Endothelial cell of umbilical vein (primary cell): Measurements from ENCODE around the gene NGLY1. TPM values are rescaled to one million over a fixed set of nuclear protein-coding genes. Genes with fewer than 3 reads are reported as not detected.

Source experiments
- BruUV-seq: library from RNA; stranded (reverse); fragments of 400-500 nt; replicated peaks from 2 replicates; lab custom pipeline; 2021; lab: Mats Ljungman, UMichigan
- CTCF ChIA-PET: fragments of 300-600, 350-600 bp; sonication (Branson Sonifier 250); formaldehyde crosslinking; loops from one replicate; lab custom pipeline; 2021; ENCODE audit warnings: antibody characterized with exemption, inconsistent platforms; lab: Charles Lee
- POLR2A ChIA-PET: fragments of 300-600, 350-600 bp; sonication (Branson Sonifier 250); formaldehyde crosslinking; loops from one replicate; lab custom pipeline; 2021; ENCODE audit warnings: antibody characterized with exemption, inconsistent platforms; lab: Charles Lee
- DNase-seq: peaks from one replicate; pipeline ENCODE4 v3.0.0-alpha.2; 2011; ENCODE audit warnings: low read depth, low spot score
- FAIRE-seq: peaks from 2 replicates; lab custom pipeline; 2011; peaks lifted over from hg19 to GRCh38; lab: Jason Lieb, UNC
- H2AFZ ChIP-seq: 2 replicates; pipeline ENCODE4 v1.6.0; 2012; ENCODE audit warnings: low read depth, low read length, control low read depth, inconsistent platforms
- H3K27ac ChIP-seq: 2 replicates; pipeline ENCODE4 v1.5.1; 2011; ENCODE audit warnings: low read depth, mild to moderate bottlenecking, control low read depth, low read length, moderate library complexity; ENCODE audit not compliant: insufficient read depth
- H3K27me3 ChIP-seq, 2 experiments: 2 replicates each; pipeline versions ENCODE4 v1.6.0 to v1.6.1; 2011; ENCODE audit warnings: low read length in 2 of 2, mixed read lengths in 1 of 2; ENCODE audit not compliant: control insufficient read depth in 2 of 2, insufficient read depth in 2 of 2
- H3K36me3 ChIP-seq, 2 experiments: 2 replicates in 1 of 2; 3 replicates in 1 of 2; pipeline ENCODE4 v1.5.1; 2011; ENCODE audit warnings: low read length in 2 of 2, mild to moderate bottlenecking in 1 of 2, moderate library complexity in 1 of 2; ENCODE audit not compliant: control insufficient read depth in 2 of 2, insufficient read depth in 2 of 2; ENCODE audit errors: extremely low read depth in 1 of 2
- H3K4me1 ChIP-seq: 3 replicates; pipeline ENCODE4 v1.5.1; 2011; ENCODE audit warnings: mild to moderate bottlenecking, low read length; ENCODE audit not compliant: control insufficient read depth, insufficient read depth; ENCODE audit errors: extremely low read depth
- H3K4me2 ChIP-seq: 2 replicates; pipeline ENCODE4 v1.6.1; 2011; ENCODE audit warnings: low read length, control low read depth, mixed read lengths; ENCODE audit not compliant: insufficient read depth
- H3K4me3 ChIP-seq, 3 experiments: fragments of 200-600 bp in 1 of 3; sonication (generic), shearing (Covaris generic) in 1 of 3; replicated peaks in 1 of 3; 2 replicates each; pipeline ENCODE4 v1.5.1; 2011 to 2016; ENCODE audit warnings: control low read depth in 3 of 3, low read length in 3 of 3, mild to moderate bottlenecking in 2 of 3, inconsistent platforms in 1 of 3, low read depth in 1 of 3, moderate library complexity in 1 of 3; ENCODE audit not compliant: insufficient read depth in 1 of 3
- H3K79me2 ChIP-seq: 2 replicates; pipeline ENCODE4 v1.6.0; 2012; ENCODE audit warnings: low read length, inconsistent platforms; ENCODE audit not compliant: control insufficient read depth, insufficient read depth
- H3K9ac ChIP-seq: replicated peaks from 2 replicates; pipeline ENCODE3; 2011; ENCODE audit warnings: low read length, control low read depth; ENCODE audit not compliant: insufficient read depth; ENCODE audit errors: extremely low read depth
- H3K9me1 ChIP-seq: replicated peaks from 3 replicates; pipeline ENCODE4 v1.6.0; 2011; ENCODE audit warnings: mild to moderate bottlenecking, low read length; ENCODE audit not compliant: control insufficient read depth, insufficient read depth; ENCODE audit errors: extremely low read depth
- H3K9me3 ChIP-seq: replicated peaks from 2 replicates; pipeline ENCODE4 v1.5.1; 2012; ENCODE audit warnings: low read length, inconsistent platforms; ENCODE audit not compliant: control insufficient read depth, insufficient read depth
- H4K20me1 ChIP-seq: replicated peaks from 2 replicates; pipeline ENCODE3; 2011; ENCODE audit warnings: mild to moderate bottlenecking, low read length; ENCODE audit not compliant: control insufficient read depth, insufficient read depth; ENCODE audit errors: extremely low read depth
- EZH2 ChIP-seq: IDR thresholded peaks from 2 replicates; pipeline ENCODE4 v1.6.1; 2012; ENCODE audit warnings: borderline replicate concordance, low read depth, mild to moderate bottlenecking, moderate library complexity, low read length, inconsistent platforms; ENCODE audit not compliant: severe bottlenecking
- FOS ChIP-seq: IDR thresholded peaks from 2 replicates; pipeline ENCODE4 v1.6.1; 2011; ENCODE audit warnings: mild to moderate bottlenecking, low read length, moderate library complexity, borderline replicate concordance; ENCODE audit not compliant: insufficient read depth
- GATA2 ChIP-seq: IDR thresholded peaks from 2 replicates; pipeline ENCODE4 v1.7.0; 2011; ENCODE audit warnings: low read depth, mild to moderate bottlenecking, moderate library complexity, mixed read lengths, low read length; ENCODE audit not compliant: insufficient read length, insufficient read depth
- JUN ChIP-seq: IDR thresholded peaks from 2 replicates; pipeline ENCODE4 v1.6.1; 2011; ENCODE audit warnings: borderline replicate concordance, low read depth; ENCODE audit not compliant: insufficient read length, insufficient read depth
- MAX ChIP-seq: IDR thresholded peaks from 2 replicates; pipeline ENCODE4 v1.6.1; 2011; ENCODE audit not compliant: insufficient read depth, insufficient read length
- MYC ChIP-seq: IDR thresholded peaks from one replicate; pipeline ENCODE4 v1.6.1; 2011; ENCODE audit warnings: mild to moderate bottlenecking, low read depth, low read length
- POLR2A ChIP-seq: IDR thresholded peaks from 2 replicates; pipeline ENCODE4 v1.6.1; 2012; ENCODE audit warnings: low read depth, mild to moderate bottlenecking, control low read depth, low read length
- POLR2AphosphoS5 ChIP-seq: IDR thresholded peaks from 2 replicates; pipeline ENCODE4 v1.6.1; 2012; ENCODE audit warnings: low read depth, mild to moderate bottlenecking, control low read depth, low read length, moderate library complexity; ENCODE audit not compliant: insufficient read depth
- dilution Hi-C: fragments of 300-500 bp; cut with MboI; formaldehyde crosslinking; loops from one replicate; pipeline ENCODE4 v1.15.0; 2019; ENCODE audit warnings: low sequenced_read_pairs; ENCODE audit not compliant: extremely low pct_ligation_motif_present
- intact Hi-C: fragments of 100-400 bp; cut with micrococcal nuclease; formaldehyde crosslinking; loops from one replicate; pipeline ENCODE4 v1.10.0; 2022
- polyA plus RNA-seq, 4 experiments: library from polyadenylated mRNA; depleted of rRNA in 3 of 4; stranded (reverse) in 3 of 4; unstranded in 1 of 4; fragments of >200 nt; gene quantifications; 2 replicates each; pipeline versions ENCODE4 v1.2.1 to v1.2.3, GENCODE V29; 2011 to 2012; ENCODE audit warnings: missing spikeins in 1 of 4
- total RNA-seq: library from RNA; stranded (reverse); gene quantifications from 2 replicates; pipeline ENCODE4 v1.2.3, GENCODE V29; 2021
- TF ChIP-seq, protein P1 (sequence below), 2 donors: IDR thresholded peaks; 1 replicate in 1 of 2; 2 replicates in 1 of 2; pipeline ENCODE4 v1.5.1; 2011; ENCODE audit warnings: low read length in 2 of 2, mild to moderate bottlenecking in 2 of 2, moderate library complexity in 2 of 2, control low read depth in 1 of 2, inconsistent platforms in 1 of 2, low read depth in 1 of 2; ENCODE audit not compliant: insufficient read depth in 1 of 2; ENCODE audit errors: extremely low read depth in 1 of 2

The NGLY1 gene
- total and polyA plus RNA-seq, 2 donors (not counting 3 experiments of a cell fraction or from before 2014, with no cell fraction given): 5.3 to 29.6 TPM

DNA sequence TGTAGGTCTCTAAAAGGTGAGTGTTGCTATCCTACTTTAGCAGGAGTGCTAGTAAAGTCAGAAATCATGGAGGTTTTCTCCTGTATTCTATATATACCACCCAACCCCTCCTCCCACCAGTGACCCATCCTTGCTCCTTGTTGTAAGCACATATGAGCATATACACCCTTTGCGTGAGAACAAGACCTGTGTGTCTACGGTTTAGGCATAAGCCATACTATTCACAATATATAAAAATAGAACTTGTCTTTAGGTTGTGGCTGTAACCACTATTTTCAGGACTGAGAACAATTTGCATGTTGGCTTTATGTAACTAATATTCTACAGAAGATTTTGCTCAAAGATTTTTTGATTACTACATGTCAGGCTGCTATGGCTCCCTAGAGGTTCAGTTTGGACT, 59.4 kb downstream of the NGLY1 start:
- FAIRE-seq (no peak), DNase-seq (no peak)
- Histone ChIP-seq H4K20me1 (no peaks in the 10 kb centered on the region), H3K4me3 (no peak overlapping the region), H2AFZ (no peak overlapping the region), H3K36me3 (peaks cover 2% of the 10 kb centered on the region in 2 experiments), H3K9me1 (no peaks in the 10 kb centered on the region), H3K27me3 (no peaks in the 10 kb centered on the region), H3K4me1 (no peaks in the 10 kb centered on the region), H3K9me3 (no peaks in the 10 kb centered on the region), H3K27ac (no peak overlapping the region), H3K79me2 (no peaks in the 10 kb centered on the region), H3K9ac (no peak overlapping the region), H3K4me2 (no peak overlapping the region)
- ChIA-PET POLR2A (no interaction called here), CTCF (no interaction called here)
- BruUV-seq: no TSS peak
- intact Hi-C loops: no loop called here
- dilution Hi-C loops: no loop called here
- TF ChIP-seq MAX: no peak
- TF ChIP-seq, protein P1, sequence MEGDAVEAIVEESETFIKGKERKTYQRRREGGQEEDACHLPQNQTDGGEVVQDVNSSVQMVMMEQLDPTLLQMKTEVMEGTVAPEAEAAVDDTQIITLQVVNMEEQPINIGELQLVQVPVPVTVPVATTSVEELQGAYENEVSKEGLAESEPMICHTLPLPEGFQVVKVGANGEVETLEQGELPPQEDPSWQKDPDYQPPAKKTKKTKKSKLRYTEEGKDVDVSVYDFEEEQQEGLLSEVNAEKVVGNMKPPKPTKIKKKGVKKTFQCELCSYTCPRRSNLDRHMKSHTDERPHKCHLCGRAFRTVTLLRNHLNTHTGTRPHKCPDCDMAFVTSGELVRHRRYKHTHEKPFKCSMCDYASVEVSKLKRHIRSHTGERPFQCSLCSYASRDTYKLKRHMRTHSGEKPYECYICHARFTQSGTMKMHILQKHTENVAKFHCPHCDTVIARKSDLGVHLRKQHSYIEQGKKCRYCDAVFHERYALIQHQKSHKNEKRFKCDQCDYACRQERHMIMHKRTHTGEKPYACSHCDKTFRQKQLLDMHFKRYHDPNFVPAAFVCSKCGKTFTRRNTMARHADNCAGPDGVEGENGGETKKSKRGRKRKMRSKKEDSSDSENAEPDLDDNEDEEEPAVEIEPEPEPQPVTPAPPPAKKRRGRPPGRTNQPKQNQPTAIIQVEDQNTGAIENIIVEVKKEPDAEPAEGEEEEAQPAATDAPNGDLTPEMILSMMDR (IDR thresholded peaks at IDR 0.05; ENCODE audit: extremely low read depth in 1 of 2, insufficient read depth in 1 of 2, low read depth in 1 of 2, low read length in 2 of 2): no peak
- TF ChIP-seq POLR2A: no peak
- no peak for TF ChIP-seq JUN

- ChIA-PET CTCF (interaction anchor here (1.3 to 1.4 kb wide), 2 partner anchors 22 to 138 kb away, joined by 3 read pairs; no protein-coding TSS in a partner anchor), POLR2A (no interaction called here)
- Histone ChIP-seq H4K20me1 (no peaks in the 10 kb centered on the region), H3K4me1 (no peaks in the 10 kb centered on the region), H3K27me3 (no peaks in the 10 kb centered on the region), H3K9me3 (no peaks in the 10 kb centered on the region), H3K36me3 (peaks cover 0 to 2% of the 10 kb centered on the region in 2 experiments), H3K27ac (no peak overlapping the region), H3K9ac (no peak overlapping the region), H2AFZ (no peak overlapping the region), H3K79me2 (no peaks in the 10 kb centered on the region), H3K4me2 (no peak overlapping the region), H3K4me3 (no peak overlapping the region), H3K9me1 (no peaks in the 10 kb centered on the region)
- FAIRE-seq (no peak), DNase-seq (no peak)
- dilution Hi-C loops: no loop called here
- intact Hi-C loops: no loop called here
- TF ChIP-seq, protein P1 (IDR thresholded peaks at IDR 0.05; ENCODE audit: extremely low read depth in 1 of 2, insufficient read depth in 1 of 2, low read depth in 1 of 2, low read length in 2 of 2): no peak
- no peak for TF ChIP-seq POLR2AphosphoS5
- no peak for TF ChIP-seq MAX
- no peak for TF ChIP-seq GATA2
- TF ChIP-seq MYC: no peak
- no peak for TF ChIP-seq EZH2
- no peak for TF ChIP-seq POLR2A
- no peak for TF ChIP-seq JUN
- no peak for TF ChIP-seq FOS
- no TSS peak for BruUV-seq
Measured at GRCh38 chr3:25719321-25719720, 63.9 kb downstream of the NGLY1 start.
